Lower lobe of right lung (tissue), 2 donors: Measurements from ENCODE around the gene C1S. TPM values are rescaled to one million over a fixed set of nuclear protein-coding genes. Genes with fewer than 3 reads are reported as not detected.
A peak's percentile ranks its signal among the peaks of the same experiment; 100 is the strongest.

ENCODE experiments used
- ATAC-seq, 2 donors: fragments of 200-7000 bp; cut with Tn5 transposase; one replicate each; pipeline ENCODE4 v1.9.1; 2020 to 2022; ENCODE audit warnings: mild to moderate bottlenecking in 2 of 2, moderate library complexity in 2 of 2
- DNase-seq: peaks from one replicate; pipeline ENCODE4 v3.0.0-alpha.2; 2020
- H3K27ac ChIP-seq: fragments of 200-600 bp; one replicate; pipeline ENCODE4 v1.8.0; 2022
- H3K27me3 ChIP-seq: fragments of 200-600 bp; one replicate; pipeline ENCODE4 v1.8.0; 2022; ENCODE audit warnings: low read depth
- H3K36me3 ChIP-seq: fragments of 200-600 bp; one replicate; pipeline ENCODE4 v1.8.0; 2022; ENCODE audit warnings: mild to moderate bottlenecking
- H3K4me1 ChIP-seq: fragments of 200-600 bp; one replicate; pipeline ENCODE4 v1.8.0; 2022
- H3K4me3 ChIP-seq: fragments of 200-600 bp; one replicate; pipeline ENCODE4 v1.8.0; 2022; ENCODE audit warnings: mild to moderate bottlenecking
- H3K9me3 ChIP-seq: fragments of 200-600 bp; one replicate; pipeline ENCODE4 v1.8.0; 2022
- CTCF ChIP-seq: fragments of 200-600 bp; IDR thresholded peaks from one replicate; pipeline ENCODE4 v1.8.0; 2022; ENCODE audit warnings: antibody characterized with exemption, mild to moderate bottlenecking
- intact Hi-C: fragments of 100-400 bp; cut with DNase I; formaldehyde crosslinking; loops from one replicate; pipeline ENCODE4 v1.11.0; 2022
- total RNA-seq: library from RNA; stranded (reverse); fragmentation: NEBNext Ultra II Directional; extraction: Animal tissue kit (Norgen Biotek cat#: 25700); gene quantifications from one replicate; pipeline ENCODE4 v1.2.1, GENCODE V29; 2021
- donor health status: DM: no; HTN: yes; CAD: no; lungs with severe emphysema.

The C1S gene
- total RNA-seq, 1 donor from 2014 or later, result 280 TPM

DNA sequence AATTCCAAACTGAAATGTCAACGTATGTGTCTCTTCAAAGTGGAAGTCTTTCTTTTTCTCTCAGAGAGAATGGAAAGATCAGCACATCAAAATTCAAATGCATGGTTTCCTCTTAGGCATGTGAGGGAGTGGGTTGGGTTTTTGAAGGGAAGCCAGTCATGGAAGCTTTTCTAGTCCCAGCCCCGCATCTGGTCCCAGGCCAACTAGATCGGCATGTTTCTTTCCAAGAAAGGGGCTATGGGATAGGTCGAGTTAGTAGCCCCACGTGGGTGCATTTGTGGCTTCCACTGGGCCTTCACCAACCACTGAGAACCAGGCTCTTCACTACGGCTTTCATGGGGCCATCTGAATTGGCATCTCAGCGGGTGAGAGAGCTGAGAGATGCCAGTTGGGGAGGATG lies 6.6 kb downstream of the C1S start:
- ATAC-seq (no peak), DNase-seq (no peak)
- TF ChIP-seq CTCF, result no peak
- H3K27me3 ChIP-seq, result no peaks in the 10 kb centered on the region
- no peak overlapping the region for H3K27ac ChIP-seq
- H3K4me3 ChIP-seq, result no peak overlapping the region
- no peaks in the 10 kb centered on the region for H3K4me1 ChIP-seq
- intact Hi-C loops, result no loop called here
- H3K36me3 ChIP-seq, result peaks cover 43% of the 10 kb centered on the region
- H3K9me3 ChIP-seq, result no peaks in the 10 kb centered on the region

DNA sequence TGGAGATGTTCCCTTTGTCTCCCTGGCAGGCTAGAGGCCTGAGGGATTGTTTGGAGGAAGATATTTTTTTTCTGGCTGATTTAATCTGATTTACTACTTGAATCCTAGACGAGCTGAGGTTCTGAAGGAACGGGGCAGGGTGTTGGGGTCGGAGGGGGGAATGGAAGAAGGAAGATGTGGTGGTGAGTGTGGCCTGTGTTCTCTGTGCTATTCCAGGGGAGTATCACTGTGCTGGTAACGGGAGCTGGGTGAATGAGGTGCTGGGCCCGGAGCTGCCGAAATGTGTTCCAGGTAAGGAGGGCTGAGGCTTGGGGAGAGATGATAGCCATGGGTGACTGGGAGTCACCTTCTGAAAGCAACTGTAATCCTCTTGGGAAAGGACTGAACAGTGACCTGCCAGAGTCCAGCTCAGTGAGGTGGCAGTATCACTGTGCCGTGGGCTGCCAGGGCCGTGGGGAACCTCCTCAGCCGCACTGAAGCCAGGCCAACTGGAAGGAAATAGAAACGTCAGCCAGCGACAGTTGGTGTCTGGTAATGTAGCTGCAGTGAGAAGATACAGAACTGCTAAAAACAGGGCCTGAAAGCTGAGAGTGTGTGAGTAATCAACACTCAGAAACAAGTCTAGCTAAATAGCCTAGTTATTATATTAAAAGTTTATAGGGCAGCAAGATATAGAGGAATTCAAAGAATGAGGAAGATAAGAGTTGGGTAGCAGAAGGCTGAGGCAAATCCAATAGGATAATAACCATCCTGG lies 7.9 kb downstream of the C1S start:
- no peak for TF ChIP-seq CTCF
- DNase-seq, result no peak
- H3K36me3 ChIP-seq, result peaks cover 37% of the 10 kb centered on the region

DNA sequence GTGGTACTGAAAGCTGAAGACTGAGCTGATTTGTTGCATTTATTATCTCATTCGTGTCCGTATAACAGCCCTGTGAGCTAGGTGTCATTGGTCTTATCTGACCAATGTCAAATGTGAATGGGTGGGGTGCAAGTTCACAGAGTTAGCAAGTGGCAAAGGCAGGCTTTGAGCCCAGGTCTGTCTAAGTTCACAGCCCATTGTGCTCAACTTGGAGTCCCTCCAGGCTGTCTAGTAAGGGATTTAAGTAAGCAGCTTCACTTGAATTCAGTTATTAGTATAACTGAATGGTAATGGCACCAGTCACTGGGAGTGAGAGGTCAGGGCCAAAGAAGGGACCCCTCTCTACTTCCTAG lies 8.5 kb downstream of the C1S start:
- ATAC-seq (peak in 1 of 2 donors; percentile 11), DNase-seq (no peak)
- no peak for TF ChIP-seq CTCF
- no peaks in the 10 kb centered on the region for H3K9me3 ChIP-seq
- intact Hi-C loops, result no loop called here
- H3K27ac ChIP-seq, result no peak overlapping the region
- no peak overlapping the region for H3K4me3 ChIP-seq
- H3K36me3 ChIP-seq, result peaks cover 33% of the 10 kb centered on the region
- H3K4me1 ChIP-seq, result no peaks in the 10 kb centered on the region
- no peaks in the 10 kb centered on the region for H3K27me3 ChIP-seq

More for the DNA sequence above, 7.9 kb downstream of the C1S start:
- Histone ChIP-seq H3K27ac (peak overlapping the region; percentile 31), H3K27me3 (no peaks in the 10 kb centered on the region), H3K4me3 (no peak overlapping the region), H3K4me1 (no peaks in the 10 kb centered on the region), H3K9me3 (no peaks in the 10 kb centered on the region)
- intact Hi-C loops, result no loop called here
- ATAC-seq, result peak; percentile 34 to 57

- no peak for ATAC-seq
- no peaks in the 10 kb centered on the region for H3K4me1 ChIP-seq
- H3K27me3 ChIP-seq, result no peaks in the 10 kb centered on the region
- H3K36me3 ChIP-seq, result peaks cover 33% of the 10 kb centered on the region
- H3K27ac ChIP-seq, result no peak overlapping the region
- H3K4me3 ChIP-seq, result no peak overlapping the region
- no peaks in the 10 kb centered on the region for H3K9me3 ChIP-seq
- DNase-seq, result no peak
- intact Hi-C loops, result no loop called here
- no peak for TF ChIP-seq CTCF
Observed at GRCh38 chr12:7069386-7069785, 8.9 kb downstream of the C1S start.

- no peak overlapping the region for H3K27ac ChIP-seq
- H3K9me3 ChIP-seq, result no peaks in the 10 kb centered on the region
- no peak for ATAC-seq
- H3K4me1 ChIP-seq, result no peaks in the 10 kb centered on the region
- no peak for TF ChIP-seq CTCF
- intact Hi-C loops, result no loop called here
- no peak overlapping the region for H3K4me3 ChIP-seq
- H3K36me3 ChIP-seq, result peaks cover 19% of the 10 kb centered on the region
- no peaks in the 10 kb centered on the region for H3K27me3 ChIP-seq
- no peak for DNase-seq
Observed at GRCh38 chr12:7072035-7072434, 11.5 kb downstream of the C1S start.
